GM18502 (cell line): ENCODE results near the gene GNAL.

Experiments used
- ATAC-seq: cut with Tn5 transposase; IDR thresholded peaks from one replicate; pipeline ENCODE4 v1.9.1; 2021; ENCODE audit warnings: mild to moderate bottlenecking; ENCODE audit not compliant: unreplicated experiment, poor library complexity

The GNAL gene

GRCh38 chr18:11757084-11757590 is 68.1 kb downstream of the GNAL start:
- ATAC-seq, result no peak

DNA sequence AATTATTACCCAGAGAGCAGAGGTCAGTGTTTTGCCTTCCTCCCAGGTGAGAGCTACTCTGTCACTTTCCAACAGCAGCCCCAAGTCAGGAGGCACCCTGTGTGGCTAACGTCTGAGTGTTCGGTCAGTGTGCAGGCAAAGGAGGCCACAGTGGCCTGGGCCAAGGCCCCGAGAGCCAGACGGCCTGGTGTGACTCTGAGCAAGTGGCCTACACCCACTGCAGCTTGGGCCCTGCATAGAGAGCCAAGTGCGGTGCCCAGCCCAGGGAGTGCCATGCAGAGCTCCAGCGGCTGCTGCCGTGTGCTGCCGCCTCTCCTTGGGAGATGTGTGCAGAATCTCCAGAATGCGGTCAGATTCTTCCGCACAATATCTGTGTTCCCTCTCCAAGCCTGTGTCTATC is 70.4 kb downstream of the GNAL start:
- no peak for ATAC-seq

GRCh38 chr18:11760498-11761167 is 71.6 kb downstream of the GNAL start:
- no peak for ATAC-seq

GRCh38 chr18:11761553-11761952 is 72.5 kb downstream of the GNAL start:
- no peak for ATAC-seq

GRCh38 chr18:11762429-11762828 is 73.4 kb downstream of the GNAL start:
- no peak for ATAC-seq

- no peak for ATAC-seq
Measured at GRCh38 chr18:11767329-11767728, 78.3 kb downstream of the GNAL start.

DNA sequence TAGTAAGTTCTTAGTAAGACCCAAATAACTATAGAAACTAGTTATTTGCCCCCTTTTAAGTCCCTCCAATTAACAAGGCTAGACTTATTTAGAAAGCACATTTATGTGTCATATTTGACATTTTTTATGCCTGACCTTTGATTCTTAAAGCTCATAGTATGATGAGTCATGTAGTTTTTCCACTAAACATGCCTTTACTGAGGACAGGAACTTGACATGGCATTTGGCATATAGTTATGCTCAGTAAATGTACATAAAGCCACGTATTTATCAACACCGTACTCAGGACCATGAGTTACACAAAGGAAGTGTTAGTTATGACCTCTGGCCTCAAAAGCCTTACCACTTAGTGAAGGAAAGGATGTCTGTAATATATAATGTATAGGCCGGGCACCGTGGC is 78.9 kb downstream of the GNAL start:
- no peak for ATAC-seq

GRCh38 chr18:11775436-11776174 is 86.5 kb downstream of the GNAL start:
- no peak for ATAC-seq

- ATAC-seq, result no peak
Measured at GRCh38 chr18:11780042-11780441, 91.0 kb downstream of the GNAL start.

DNA sequence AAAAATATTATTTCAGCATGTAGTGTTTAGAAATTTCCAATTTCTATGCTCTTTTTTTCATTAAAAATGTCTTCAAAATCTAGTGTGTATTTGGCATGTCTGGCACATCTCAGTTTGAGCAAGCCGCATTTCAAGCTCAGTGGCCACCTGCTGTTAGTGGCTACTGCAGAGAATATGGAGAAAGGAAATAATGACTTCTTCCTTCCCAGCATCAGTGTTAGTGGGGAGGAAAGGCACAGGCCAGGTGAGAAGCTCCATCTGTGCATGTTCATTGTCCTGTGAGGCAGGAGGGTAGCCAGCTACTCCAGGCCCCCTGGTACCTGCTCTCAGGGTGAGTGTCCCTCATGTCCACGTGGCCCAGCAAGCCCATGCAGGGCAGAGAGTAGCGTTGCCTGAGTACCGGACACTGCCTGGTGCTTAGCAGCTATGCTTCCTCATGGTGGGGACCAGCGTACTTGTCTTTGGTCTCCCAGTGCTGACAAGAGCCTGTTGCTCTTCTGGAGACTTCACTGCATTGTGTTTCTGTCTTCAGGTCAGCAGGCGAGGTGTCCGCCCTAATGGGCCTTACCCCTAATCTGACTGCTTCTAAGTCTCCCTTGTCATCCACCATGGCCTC is 94.8 kb downstream of the GNAL start:
- no peak for ATAC-seq

DNA sequence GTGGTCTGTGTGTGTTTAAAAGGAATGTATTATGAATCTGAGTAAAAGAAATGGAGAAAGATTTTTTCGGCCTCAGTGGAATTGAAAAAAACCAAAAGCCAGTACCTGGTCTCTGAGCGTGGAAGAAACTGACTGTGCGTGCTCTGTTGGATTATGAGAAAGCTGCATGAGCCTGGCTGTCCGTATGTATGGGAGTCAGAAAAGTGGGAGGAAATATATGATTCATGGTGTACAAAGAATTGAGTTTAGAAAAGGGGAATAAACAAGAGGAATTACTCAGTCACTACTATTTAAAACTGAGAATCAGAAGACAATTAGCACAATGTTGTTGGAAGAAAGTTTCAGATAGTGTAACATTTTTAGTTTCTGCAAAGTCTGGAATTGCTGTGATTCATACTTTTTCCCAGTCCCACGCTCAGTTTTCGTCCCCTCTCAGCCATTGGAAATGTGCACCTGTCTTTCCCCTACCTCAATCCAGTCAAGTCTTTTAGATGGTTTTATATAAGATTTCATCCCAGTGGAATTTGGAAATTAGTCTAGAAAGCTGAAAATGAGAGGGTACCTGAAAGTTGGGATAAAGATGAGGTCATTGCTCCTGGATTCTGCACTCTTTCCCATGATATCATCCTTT is 95.7 kb downstream of the GNAL start:
- ATAC-seq, result no peak

DNA sequence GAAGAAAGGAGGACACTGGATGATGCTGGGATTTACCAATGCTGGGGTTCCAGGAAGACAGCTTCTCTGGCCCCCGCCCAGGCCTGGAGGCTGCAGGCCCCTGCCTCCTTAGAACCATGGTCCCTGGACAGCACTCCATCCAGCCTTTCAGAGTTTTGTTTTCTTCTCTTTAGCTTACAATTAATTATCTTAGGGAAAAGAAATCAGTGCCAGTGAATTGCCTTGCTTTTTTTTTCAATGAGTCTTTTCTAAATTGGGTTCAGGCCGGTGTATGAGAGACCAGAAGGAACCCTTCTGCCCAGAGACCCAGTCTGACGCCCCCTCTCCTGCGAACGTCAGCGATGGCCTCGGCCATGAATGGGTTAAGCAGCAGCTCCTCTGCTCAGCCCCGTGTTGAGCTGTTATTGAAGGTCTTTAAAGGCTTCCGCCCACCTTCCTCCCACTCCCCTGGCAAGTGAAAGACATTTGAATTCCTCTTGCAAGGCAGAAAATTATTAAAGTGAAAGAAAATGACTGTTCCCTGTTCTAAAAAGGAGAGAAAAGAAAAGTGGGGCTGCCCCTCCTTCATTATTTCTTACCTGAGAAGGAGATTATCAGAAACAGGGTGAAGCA is 96.5 kb downstream of the GNAL start:
- ATAC-seq, result no peak

DNA sequence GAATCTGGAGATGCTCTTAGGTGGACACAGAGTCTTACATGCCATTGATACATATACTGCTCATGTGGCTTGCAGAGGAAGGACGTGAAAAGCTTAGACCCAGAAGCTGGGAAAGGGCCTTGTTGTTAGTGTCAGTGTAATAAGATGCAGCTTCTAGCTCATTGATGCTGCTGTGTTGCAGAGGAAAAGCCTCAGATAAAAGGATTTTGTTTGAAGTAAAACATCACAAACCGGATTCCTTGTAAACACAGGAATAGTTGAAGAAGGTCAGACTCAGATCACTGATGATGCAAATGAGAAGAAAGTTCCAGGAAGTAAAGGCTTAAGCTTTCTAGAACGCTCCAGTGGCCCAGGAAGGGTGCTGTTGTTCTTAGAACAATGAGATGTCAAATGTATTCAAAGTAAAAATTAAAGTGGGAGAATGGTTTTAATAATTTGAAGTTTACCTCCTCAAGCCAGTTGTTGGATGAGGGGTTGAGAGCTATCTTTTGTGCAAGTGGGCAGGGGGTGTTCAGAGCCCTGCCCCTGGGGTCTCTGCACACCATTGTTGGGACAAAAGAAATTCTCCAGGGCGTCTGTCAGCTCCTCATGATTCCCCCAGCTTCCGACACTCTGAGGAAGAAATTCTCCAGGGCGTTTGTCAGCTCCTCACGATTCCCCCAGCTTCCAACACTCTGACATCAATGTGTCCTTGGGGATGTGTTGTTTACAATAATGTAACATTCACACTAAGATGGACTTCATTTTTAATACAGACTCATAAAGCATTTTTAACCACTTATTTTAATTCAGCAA is 100.8 kb downstream of the GNAL start:
- no peak for ATAC-seq

GRCh38 chr18:11791131-11791530 is 102.1 kb downstream of the GNAL start:
- no peak for ATAC-seq

DNA sequence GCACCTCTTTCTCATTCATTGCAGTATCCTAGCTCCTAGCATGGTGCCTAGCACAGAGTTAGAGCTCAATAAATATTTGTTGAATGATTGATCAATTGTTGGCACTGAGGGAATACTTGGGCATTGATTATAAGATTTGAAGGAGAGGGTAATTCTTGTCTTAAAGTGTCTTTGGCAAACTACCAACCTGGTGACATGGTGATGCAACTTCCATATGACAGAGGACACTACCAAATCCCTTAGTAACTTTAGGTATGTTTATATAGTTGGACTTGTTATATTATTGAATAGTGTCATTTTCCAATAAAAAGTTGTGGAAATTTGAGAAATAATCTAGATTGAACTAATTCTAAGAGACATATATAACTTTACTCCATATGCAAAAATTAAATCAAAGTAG is 103.6 kb downstream of the GNAL start:
- no peak for ATAC-seq

DNA sequence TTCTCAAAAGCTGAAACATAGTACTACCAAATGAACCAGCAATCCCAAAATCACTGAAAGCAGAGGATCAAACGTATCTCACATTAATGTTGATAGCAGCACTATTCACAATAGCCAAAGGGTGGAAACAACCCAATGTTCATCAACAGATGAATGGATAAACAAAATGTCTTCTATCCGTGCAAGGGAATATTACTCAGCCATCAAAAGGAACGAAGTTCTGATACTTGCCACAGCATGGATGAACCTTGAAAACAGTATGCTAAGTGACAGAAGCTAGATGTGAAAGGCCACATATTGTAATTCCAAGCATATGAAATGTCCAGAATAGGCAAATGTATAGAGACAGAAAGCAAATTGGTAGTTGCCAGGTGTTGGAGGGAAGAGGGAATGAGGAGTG is 105.1 kb downstream of the GNAL start:
- ATAC-seq, result no peak

GRCh38 chr18:11795916-11796315 is 106.9 kb downstream of the GNAL start:
- no peak for ATAC-seq

GRCh38 chr18:11798271-11798670 is 109.2 kb downstream of the GNAL start:
- ATAC-seq, result no peak

GRCh38 chr18:11799066-11799465 is 110.0 kb downstream of the GNAL start:
- ATAC-seq, result no peak
